HG03196 (cell line): ENCODE measurements around the gene TIGAR.

Experiments used
- ATAC-seq: cut with Tn5 transposase; IDR thresholded peaks from one replicate; pipeline ENCODE4 v1.9.1; 2021; ENCODE audit not compliant: unreplicated experiment

TIGAR gene

GRCh38 chr12:4302881-4303280 lies 18.1 kb upstream of the TIGAR start:
- no peak for ATAC-seq

- ATAC-seq = no peak
Observed at GRCh38 chr12:4303750-4304149, 17.3 kb upstream of the TIGAR start.

GRCh38 chr12:4307593-4308333 lies 13.2 kb upstream of the TIGAR start:
- ATAC-seq = no peak

- no peak for ATAC-seq
Observed at GRCh38 chr12:4308334-4308950, 12.6 kb upstream of the TIGAR start.

- no peak for ATAC-seq
Observed at GRCh38 chr12:4311776-4312175, 9.2 kb upstream of the TIGAR start.

- no peak for ATAC-seq
Observed at GRCh38 chr12:4312251-4312650, 8.8 kb upstream of the TIGAR start.

- ATAC-seq = peak; percentile 40
Observed at GRCh38 chr12:4320497-4320852, 538 bp upstream of the TIGAR start.

GRCh38 chr12:4322726-4323125 lies 1.7 kb downstream of the TIGAR start:
- ATAC-seq = no peak

DNA sequence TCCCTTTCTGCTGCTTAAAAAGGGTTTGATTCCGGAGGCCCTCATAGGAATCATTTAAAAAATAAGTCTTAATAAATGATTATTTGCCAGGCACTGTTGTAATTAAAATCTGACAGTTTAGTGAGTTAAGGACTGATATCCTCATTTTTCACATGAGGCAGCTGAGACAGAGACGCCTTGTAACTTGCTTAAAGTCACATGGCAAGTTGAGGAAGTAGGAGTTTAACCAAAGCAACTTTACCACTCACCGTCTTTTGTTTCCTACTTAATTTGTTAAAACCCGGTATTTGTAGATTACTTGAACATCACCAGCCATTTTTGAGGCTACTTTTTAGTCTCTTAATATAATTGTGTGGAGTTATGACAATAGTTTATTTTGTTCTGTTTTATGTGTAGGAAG lies 2.4 kb downstream of the TIGAR start:
- no peak for ATAC-seq

- no peak for ATAC-seq
Observed at GRCh38 chr12:4324366-4324765, 3.4 kb downstream of the TIGAR start.

GRCh38 chr12:4325966-4326365 lies 5.0 kb downstream of the TIGAR start:
- no peak for ATAC-seq

GRCh38 chr12:4327293-4327692 lies 6.3 kb downstream of the TIGAR start:
- ATAC-seq = no peak

GRCh38 chr12:4330203-4330602 lies 9.2 kb downstream of the TIGAR start:
- no peak for ATAC-seq

DNA sequence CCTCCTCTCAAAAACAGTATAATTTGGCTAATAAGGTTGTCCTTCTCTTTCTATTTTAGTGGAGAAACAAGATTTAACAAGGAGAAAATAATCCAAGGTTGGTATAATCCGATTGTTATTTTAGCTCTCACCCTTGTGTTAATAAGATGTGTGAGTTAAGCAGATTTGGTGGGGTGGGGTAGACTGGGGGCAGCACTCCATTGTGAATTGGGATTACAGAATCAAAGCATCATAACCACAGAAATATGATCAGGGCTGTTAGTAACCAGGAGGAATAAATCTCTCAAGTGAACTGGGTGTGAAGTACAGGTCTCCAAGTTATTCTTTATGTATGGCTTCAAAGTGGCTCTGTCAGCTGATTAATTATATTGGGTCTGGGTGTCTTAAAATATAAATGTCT lies 10.2 kb downstream of the TIGAR start:
- no peak for ATAC-seq

DNA sequence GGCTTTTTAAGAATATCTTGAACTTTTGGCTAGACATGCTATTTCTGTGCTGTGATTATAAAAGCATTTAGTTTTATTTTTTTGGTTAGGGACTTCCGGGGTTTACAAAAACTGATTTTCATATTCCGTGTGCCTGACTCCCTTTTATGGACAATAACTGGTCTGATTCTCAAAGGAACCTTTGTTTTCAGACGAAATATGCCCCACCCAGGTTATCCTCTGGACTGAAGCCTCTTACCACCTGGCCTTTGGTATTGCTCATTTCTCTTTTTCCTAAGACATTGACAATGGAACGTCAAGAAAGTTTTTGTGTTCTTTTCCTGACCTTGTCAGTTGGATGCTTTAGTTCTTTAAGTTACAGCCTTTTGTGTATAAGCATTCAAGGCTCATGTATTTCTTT lies 10.8 kb downstream of the TIGAR start:
- no peak for ATAC-seq

- ATAC-seq = no peak
Observed at GRCh38 chr12:4346931-4347330, 25.9 kb downstream of the TIGAR start.

DNA sequence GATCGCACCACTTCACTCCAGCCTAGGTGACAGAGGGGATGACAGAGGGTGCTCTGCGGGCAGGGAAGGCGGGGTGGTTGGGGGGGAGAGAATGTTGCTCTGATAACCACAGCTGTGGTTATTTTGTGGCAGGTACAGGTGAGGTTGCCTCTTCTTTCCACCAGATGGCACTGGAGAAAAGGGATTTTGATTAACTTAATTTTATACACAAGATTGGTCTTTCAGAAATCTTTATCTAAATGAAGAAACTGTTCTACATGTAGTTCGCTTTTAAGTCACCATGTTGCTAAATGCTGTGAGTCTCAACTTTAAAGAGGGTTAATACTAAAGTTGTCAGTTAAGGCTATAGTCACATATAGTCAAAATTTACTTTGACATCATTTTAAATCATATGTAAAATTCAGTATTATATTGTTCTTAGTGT lies 32.8 kb downstream of the TIGAR start:
- ATAC-seq = no peak

DNA sequence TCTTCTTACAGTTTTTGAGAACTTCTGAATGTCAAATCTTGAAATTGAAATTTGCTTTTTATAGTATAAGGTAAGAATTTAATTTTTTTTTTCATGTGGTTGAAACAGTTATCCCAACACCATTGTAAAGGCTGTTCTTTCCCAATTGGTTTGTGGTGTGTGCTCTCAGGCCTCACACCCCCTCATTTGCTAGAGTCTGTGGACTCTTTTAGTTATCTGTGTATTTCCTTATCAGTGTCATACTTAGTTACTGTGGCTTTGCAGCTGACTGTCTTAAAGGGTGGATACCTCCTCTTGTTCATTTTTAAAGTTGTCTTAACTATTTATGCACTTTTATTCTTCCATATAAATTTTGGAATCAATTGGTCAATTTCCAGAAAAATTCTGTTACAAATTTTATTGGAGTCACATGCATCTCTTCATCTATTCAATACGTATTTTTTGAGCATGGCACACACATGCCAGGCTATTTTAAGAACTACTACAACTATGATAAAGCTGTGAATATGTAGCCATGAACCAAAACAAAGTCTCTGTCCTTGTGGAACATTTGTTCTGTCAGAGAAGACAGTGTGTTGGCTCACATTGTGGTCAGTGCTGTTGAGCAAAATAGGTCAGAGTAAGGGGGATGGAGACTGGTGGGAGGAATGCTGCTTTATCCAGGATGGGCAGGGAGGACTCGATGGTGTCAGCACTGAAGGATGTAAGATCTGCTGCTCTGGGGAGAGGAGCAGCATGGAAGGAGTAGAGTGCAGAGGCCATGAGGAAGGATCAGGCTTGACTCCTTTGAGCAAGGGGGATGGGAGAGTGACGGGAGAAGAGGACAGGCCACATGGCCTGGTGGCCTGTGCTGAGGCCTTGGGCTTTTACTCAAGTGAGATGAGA lies 34.4 kb downstream of the TIGAR start:
- no peak for ATAC-seq

- ATAC-seq = no peak
Observed at GRCh38 chr12:4356041-4356327, 35.0 kb downstream of the TIGAR start.

GRCh38 chr12:4366090-4366489 lies 45.1 kb downstream of the TIGAR start:
- ATAC-seq = no peak

- no peak for ATAC-seq
Observed at GRCh38 chr12:4369548-4369947, 48.5 kb downstream of the TIGAR start.

GRCh38 chr12:4370265-4370664 lies 49.3 kb downstream of the TIGAR start:
- ATAC-seq = no peak
